IMR-90 (cell line): Measurements from ENCODE around the gene WDR70. TPM values are rescaled to one million over a fixed set of nuclear protein-coding genes. Genes with fewer than 3 reads are reported as not detected.

Source experiments
- ATAC-seq: fragments of 200-7000 bp; cut with Tn5 transposase; 2 replicates; pipeline ENCODE4 v1.9.1; 2020; ENCODE audit warnings: low read depth, mild to moderate bottlenecking, moderate library complexity
- BruUV-seq: library from RNA; stranded (reverse); fragments of 400-500 nt; replicated peaks from 2 replicates; lab custom pipeline; 2021; lab: Mats Ljungman, UMichigan
- CTCF ChIA-PET: fragments of 300-600 bp; formaldehyde crosslinking; extraction: SDS; loops from one replicate; lab custom pipeline; 2021; ENCODE audit warnings: antibody characterized with exemption; lab: Yijun Ruan, JAX
- POLR2A ChIA-PET: fragments of 300-600 bp; sonication (Branson Sonifier 250); formaldehyde crosslinking; loops from one replicate; lab custom pipeline; 2022; ENCODE audit warnings: antibody characterized with exemption; ENCODE audit not compliant: unreplicated experiment; lab: Charles Lee
- DNase-seq: peaks from one replicate; pipeline ENCODE4 v3.0.0; 2013
- H2AFZ ChIP-seq: replicated peaks from 2 replicates; pipeline ENCODE3; 2013; ENCODE audit warnings: low read length, mild to moderate bottlenecking; ENCODE audit not compliant: poor library complexity
- H2AK5ac ChIP-seq: 2 replicates; pipeline ENCODE4 v1.6.1; 2013; ENCODE audit warnings: low read depth, low read length, inconsistent platforms
- H2AK9ac ChIP-seq: replicated peaks from 2 replicates; pipeline ENCODE3; 2013; ENCODE audit warnings: mild to moderate bottlenecking, low read depth, low read length, moderate library complexity; ENCODE audit not compliant: poor library complexity
- H2BK120ac ChIP-seq: 2 replicates; pipeline ENCODE4 v1.6.1; 2013; ENCODE audit warnings: low read depth, low read length, inconsistent platforms
- H2BK15ac ChIP-seq: 3 replicates; pipeline ENCODE4 v1.6.1; 2013; ENCODE audit warnings: low read depth, low read length, inconsistent platforms
- H2BK20ac ChIP-seq: 2 replicates; pipeline ENCODE4 v1.6.1; 2013; ENCODE audit warnings: low read depth, mild to moderate bottlenecking, inconsistent platforms, low read length, moderate library complexity
- H2BK5ac ChIP-seq: 2 replicates; pipeline ENCODE4 v1.6.1; 2013; ENCODE audit warnings: mild to moderate bottlenecking, low read depth, low read length, inconsistent platforms; ENCODE audit not compliant: poor library complexity, severe bottlenecking
- H3K14ac ChIP-seq: replicated peaks from 2 replicates; pipeline ENCODE4 v1.6.1; 2013; ENCODE audit warnings: low read depth, low read length, inconsistent platforms
- H3K18ac ChIP-seq: 2 replicates; pipeline ENCODE4 v1.6.1; 2013; ENCODE audit warnings: low read depth, low read length, control low read depth
- H3K23ac ChIP-seq: 2 replicates; pipeline ENCODE4 v1.6.1; 2013; ENCODE audit warnings: low read depth, low read length, inconsistent platforms
- H3K27ac ChIP-seq: 2 replicates; pipeline ENCODE4 v1.5.1; 2013; ENCODE audit warnings: mild to moderate bottlenecking, control low read depth, low read length; ENCODE audit not compliant: insufficient read depth
- H3K27me3 ChIP-seq: 2 replicates; pipeline ENCODE4 v1.6.1; 2013; ENCODE audit warnings: low read length; ENCODE audit not compliant: control insufficient read depth, insufficient read depth
- H3K36me3 ChIP-seq: 2 replicates; pipeline ENCODE4 v1.6.1; 2013; ENCODE audit warnings: low read length, mixed read lengths; ENCODE audit not compliant: control insufficient read depth, insufficient read depth
- H3K4ac ChIP-seq: 2 replicates; pipeline ENCODE4 v1.6.1; 2013; ENCODE audit warnings: low read depth, low read length, inconsistent platforms
- H3K4me1 ChIP-seq: 2 replicates; pipeline ENCODE4 v1.6.1; 2013; ENCODE audit warnings: low read length, mixed read lengths; ENCODE audit not compliant: control insufficient read depth, insufficient read depth
- H3K4me2 ChIP-seq: 2 replicates; pipeline ENCODE4 v1.6.1; 2013; ENCODE audit warnings: low read depth, mild to moderate bottlenecking, control low read depth, low read length, moderate library complexity
- H3K4me3 ChIP-seq: 2 replicates; pipeline ENCODE4 v1.5.1; 2013; ENCODE audit warnings: low read depth, mild to moderate bottlenecking, control low read depth, low read length, moderate library complexity; ENCODE audit not compliant: insufficient read depth
- H3K56ac ChIP-seq: 2 replicates; pipeline ENCODE4 v1.6.1; 2013; ENCODE audit warnings: low read length, inconsistent platforms; ENCODE audit not compliant: insufficient read depth; ENCODE audit errors: extremely low read depth
- H3K79me1 ChIP-seq, 2 experiments: 2 replicates each; pipeline ENCODE4 v1.6.1; 2013; ENCODE audit warnings: low read length in 2 of 2, inconsistent platforms in 1 of 2, low read depth in 1 of 2
- H3K9ac ChIP-seq: 2 replicates; pipeline ENCODE4 v1.6.1; 2013; ENCODE audit warnings: low read depth, low read length, control low read depth
- H3K9me1 ChIP-seq: 2 replicates; pipeline ENCODE4 v1.6.1; 2013; ENCODE audit warnings: low read length, inconsistent platforms; ENCODE audit not compliant: insufficient read depth
- H3K9me3 ChIP-seq: 2 replicates; pipeline ENCODE4 v1.6.1; 2013; ENCODE audit warnings: low read length; ENCODE audit not compliant: control insufficient read depth, insufficient read depth
- H4K20me1 ChIP-seq: 2 replicates; pipeline ENCODE4 v1.6.1; 2013; ENCODE audit warnings: low read length, inconsistent platforms; ENCODE audit not compliant: insufficient read depth
- H4K5ac ChIP-seq: 2 replicates; pipeline ENCODE4 v1.6.1; 2013; ENCODE audit warnings: mild to moderate bottlenecking, low read depth, low read length, control low read depth
- H4K8ac ChIP-seq, 2 experiments: 2 replicates each; pipeline ENCODE4 v1.6.1; 2013; ENCODE audit warnings: low read depth in 2 of 2, low read length in 2 of 2, control low read depth in 1 of 2, inconsistent platforms in 1 of 2
- H4K91ac ChIP-seq: 2 replicates; pipeline ENCODE4 v1.6.1; 2013; ENCODE audit warnings: low read depth, low read length, inconsistent platforms; ENCODE audit not compliant: insufficient read depth
- BHLHE40 ChIP-seq: fragments of 150-350 bp; IDR thresholded peaks from 2 replicates; pipeline ENCODE4 v1.6.1; 2016; ENCODE audit warnings: mild to moderate bottlenecking, low read depth, low read length
- CEBPB ChIP-seq: IDR thresholded peaks from 2 replicates; pipeline ENCODE4 v1.6.1; 2012; ENCODE audit warnings: low read depth, low read length, improper control_type of control experiment
- CHD1 ChIP-seq: IDR thresholded peaks from 2 replicates; pipeline ENCODE4 v1.6.1; 2012; ENCODE audit warnings: low read depth, low read length, improper control_type of control experiment
- CTCF ChIP-seq: conservative IDR thresholded peaks from 2 replicates; pipeline ENCODE4 v1.5.1; 2012; ENCODE audit warnings: mild to moderate bottlenecking, low read depth, low read length, improper control_type of control experiment
- ELK1 ChIP-seq: fragments of 150-350 bp; IDR thresholded peaks from 2 replicates; pipeline ENCODE4 v1.6.1; 2016; ENCODE audit warnings: low read depth, mild to moderate bottlenecking, low read length, moderate library complexity, borderline replicate concordance
- FOS ChIP-seq: fragments of 150-350 bp; IDR thresholded peaks from 2 replicates; pipeline ENCODE4 v1.6.1; 2016; ENCODE audit warnings: low read depth, low read length
- MAFK ChIP-seq: IDR thresholded peaks from 2 replicates; pipeline ENCODE4 v1.6.1; 2012; ENCODE audit warnings: low read depth, low read length, improper control_type of control experiment
- MAZ ChIP-seq: IDR thresholded peaks from 2 replicates; pipeline ENCODE4 v1.6.1; 2012; ENCODE audit warnings: low read depth, mild to moderate bottlenecking, low read length, improper control_type of control experiment, moderate library complexity, borderline replicate concordance
- MXI1 ChIP-seq: IDR thresholded peaks from 2 replicates; pipeline ENCODE4 v1.6.1; 2012; ENCODE audit warnings: low read depth, mild to moderate bottlenecking, low read length, moderate library complexity, borderline replicate concordance
- NFE2L2 ChIP-seq: fragments of 150-350 bp; IDR thresholded peaks from 2 replicates; pipeline ENCODE4 v1.6.1; 2016; ENCODE audit warnings: low read depth, mild to moderate bottlenecking, low read length
- POLR2A ChIP-seq: IDR thresholded peaks from 2 replicates; pipeline ENCODE4 v1.6.1; 2012; ENCODE audit warnings: mild to moderate bottlenecking, low read depth, low read length
- RCOR1 ChIP-seq: IDR thresholded peaks from 2 replicates; pipeline ENCODE4 v1.6.1; 2012; ENCODE audit warnings: mild to moderate bottlenecking, low read length, improper control_type of control experiment; ENCODE audit not compliant: insufficient replicate concordance
- RFX5 ChIP-seq: IDR thresholded peaks from 2 replicates; pipeline ENCODE4 v1.8.0; 2012; ENCODE audit warnings: low read depth, mild to moderate bottlenecking, low read length, moderate library complexity
- SMC3 ChIP-seq: fragments of 150-350 bp; IDR thresholded peaks from 2 replicates; pipeline ENCODE4 v1.6.1; 2016; ENCODE audit warnings: low read depth, mild to moderate bottlenecking, antibody characterized with exemption, low read length, moderate library complexity
- USF2 ChIP-seq: fragments of 150-350 bp; IDR thresholded peaks from 2 replicates; pipeline ENCODE4 v1.6.1; 2017; ENCODE audit warnings: mild to moderate bottlenecking, antibody characterized with exemption, low read length, low read depth
- dilution Hi-C: fragments of 300-500 bp; cut with HindIII; formaldehyde crosslinking; loops from one replicate; pipeline ENCODE4 v1.14.3; 2018; ENCODE audit warnings: low sequenced_read_pairs; ENCODE audit not compliant: unreplicated experiment
- in situ Hi-C: fragments of 300-500 bp; cut with MboI; formaldehyde crosslinking; loops from 3 replicates; pipeline ENCODE4 v1.14.3; 2019; ENCODE audit warnings: low sequenced_read_pairs, inconsistent platforms, mixed read lengths
- intact Hi-C: fragments of 100-400 bp; cut with micrococcal nuclease; formaldehyde crosslinking; loops from 2 replicates; pipeline ENCODE4 v1.10.0; 2022
- polyA plus RNA-seq, 3 experiments: library from polyadenylated mRNA; depleted of rRNA; stranded (reverse); fragments of >200 nt; gene quantifications; 2 replicates each; pipeline ENCODE4 v1.2.3, GENCODE V29; 2012; ENCODE audit warnings: low replicate concordance in 1 of 3
- total RNA-seq: library from RNA; depleted of rRNA; stranded (reverse); fragments of >200 nt; gene quantifications from 2 replicates; pipeline ENCODE4 v1.2.3, GENCODE V29; 2012

WDR70 gene
- total and polyA plus RNA-seq, 2 of the 4 experiments (the other 2 are of a cell fraction) = 16.7 to 29.9 TPM

GRCh38 chr5:37549411-37549810 lies 170.3 kb downstream of the WDR70 start:
- Histone ChIP-seq H3K4ac (no peak overlapping the region), H3K36me3 (no peaks in the 10 kb centered on the region), H3K9ac (no peak overlapping the region), H4K91ac (no peak overlapping the region), H3K79me1 (peaks cover 0 to 7% of the 10 kb centered on the region in 2 experiments; a peak in 2 of 4 replicates), H2BK20ac (no peak overlapping the region), H2AK5ac (no peak overlapping the region), H3K27ac (no peak overlapping the region), H2AK9ac (no peak overlapping the region), H3K18ac (no peak overlapping the region), H2BK15ac (no peak overlapping the region), H4K5ac (no peak overlapping the region), H3K4me2 (no peak overlapping the region), H2BK120ac (no peak overlapping the region), H3K4me1 (peaks cover 7% of the 10 kb centered on the region; the same call in 1 of the 2 replicates), H3K14ac (no peak overlapping the region), H3K23ac (no peak overlapping the region), H3K27me3 (no peaks in the 10 kb centered on the region), H3K9me3 (no peaks in the 10 kb centered on the region), H4K8ac (no peak overlapping the region), H4K20me1 (no peaks in the 10 kb centered on the region), H2BK5ac (no peak overlapping the region), H3K9me1 (no peaks in the 10 kb centered on the region), H3K4me3 (no peak overlapping the region), H2AFZ (no peak overlapping the region), H3K56ac (no peak overlapping the region)
- TF ChIP-seq CHD1 = no peak
- TF ChIP-seq MAFK = no peak
- TF ChIP-seq CEBPB = no peak
- TF ChIP-seq POLR2A = no peak
- no peak for TF ChIP-seq NFE2L2
- TF ChIP-seq FOS = no peak
- no peak for TF ChIP-seq RFX5
- TF ChIP-seq USF2 = no peak
- TF ChIP-seq RCOR1 = no peak
- no peak for TF ChIP-seq SMC3
- no peak for TF ChIP-seq CTCF
- no peak for TF ChIP-seq MXI1
- no peak for TF ChIP-seq ELK1
- TF ChIP-seq MAZ = no peak
- TF ChIP-seq BHLHE40 = no peak
- ATAC-seq (no peak), DNase-seq (no peak)
- ChIA-PET POLR2A (interaction anchor here (0.5 kb wide), 1 partner anchor 17 kb away, joined by 3 read pairs; no protein-coding TSS in a partner anchor), CTCF (no interaction called here)
- in situ Hi-C loops (no loop called here), intact Hi-C loops (no loop called here), dilution Hi-C loops (no loop called here)
- BruUV-seq = no TSS peak
